ENCODE measurements around the gene SPART. TPM values are rescaled to one million over a fixed set of nuclear protein-coding genes. Genes with fewer than 3 reads are reported as not detected.

The SPART gene
- total RNA-seq, 1 experiment from 2014 or later: 60.6 TPM

GRCh38 chr13:36339600-36340155 lies 6.5 kb downstream of the SPART start:
- Histone ChIP-seq H3K4ac (ENCODE audit: low read depth, low read length) (no peak overlapping the region), H2BK12ac (ENCODE audit: insufficient read length, low read depth, low read length) (no peak overlapping the region), H3K18ac (ENCODE audit: insufficient read length, low read depth, low read length) (no peak overlapping the region), H2AFZ (ENCODE audit: low read length) (no peak overlapping the region), H4K8ac (replicated peaks; ENCODE audit: insufficient read length, low read depth, low read length) (no peak overlapping the region), H2AK5ac (ENCODE audit: insufficient read length, low read length) (no peak overlapping the region), H4K91ac (ENCODE audit: insufficient read length, low read depth, low read length) (no peak overlapping the region), H2BK20ac (ENCODE audit: low read depth, low read length, poor library complexity, severe bottlenecking) (no peak overlapping the region), H3K14ac (ENCODE audit: insufficient read depth, low read length) (no peak overlapping the region), H3K27ac (ENCODE audit: insufficient read length, low read depth, low read length) (no peak overlapping the region), H4K20me1 (ENCODE audit: control insufficient read depth, insufficient read depth, insufficient read length) (no peaks in the 10 kb centered on the region), H2BK5ac (ENCODE audit: insufficient read length, low read length) (no peak overlapping the region), H3T11ph (ENCODE audit: low read length) (no peak overlapping the region), H3K4me2 (ENCODE audit: insufficient read depth, insufficient read length, low read length) (no peak overlapping the region), H3K23ac (ENCODE audit: insufficient read length, low read depth, low read length) (no peak overlapping the region), H3K79me2 (ENCODE audit: insufficient read depth, low read length) (peaks cover 47% of the 10 kb centered on the region), H3K23me2 (ENCODE audit: insufficient read length, low read depth, low read length, poor library complexity, severe bottlenecking) (no peaks in the 10 kb centered on the region), H3K27me3 (ENCODE audit: insufficient read depth, low read length) (no peaks in the 10 kb centered on the region), H3K56ac (ENCODE audit: insufficient read length, low read depth, low read length) (no peak overlapping the region), H2BK15ac (ENCODE audit: low read depth, low read length) (no peak overlapping the region), H3K79me1 (ENCODE audit: insufficient read depth, low read depth, low read length, poor library complexity, severe bottlenecking) (peaks cover 2% of the 10 kb centered on the region), H2BK120ac (ENCODE audit: low read depth, low read length, poor library complexity, severe bottlenecking) (no peak overlapping the region), H4K5ac (ENCODE audit: insufficient read length, low read depth, low read length) (no peak overlapping the region), H3K9me3 (ENCODE audit: control insufficient read depth, low read depth, low read length) (no peaks in the 10 kb centered on the region), H3K9ac (ENCODE audit: extremely low read depth, insufficient read length, low read length) (no peak overlapping the region), H3K4me1 (ENCODE audit: insufficient read depth, low read length) (peaks cover 5% of the 10 kb centered on the region)
- no CpG with 5 or more reads among the region's 4 CpGs for WGBS (ENCODE audit: extremely low coverage, insufficient read length, low lambda C conversion rate)
- peak overlapping the region in 1 of 3 experiments; percentile 80; a peak in 2 of 7 replicates for H3K27ac Mint-ChIP-seq
- H3K36me3 Mint-ChIP-seq (ENCODE audit: insufficient read depth in 1 of 3, low read depth in 3 of 3): peaks cover 0 to 4% (median 2%) of the 10 kb centered on the region in 3 experiments; a peak in 3 of 7 replicates
- no peaks in the 10 kb centered on the region for H3K9me3 Mint-ChIP-seq
- H3K27me3 Mint-ChIP-seq (ENCODE audit: low read depth): no peaks in the 10 kb centered on the region
- no peak for DNase-seq
- no peak for TF ChIP-seq CTCF (conservative IDR thresholded peaks at IDR 0.05)
- H3K4me3 Mint-ChIP-seq: no peak overlapping the region
- H3K4me1 Mint-ChIP-seq: peaks cover 21 to 50% of the 10 kb centered on the region in 2 experiments

Data from H9 (cell line).